DOHH2 (cell line): Measurements from ENCODE around the gene P2RY14.
"Not testable (repeated sequence)": the region's sequence is repeated elsewhere in the genome, so short reads cannot be mapped to it uniquely, and the experiment has no call there.

Experiments used
- H3F3A ChIP-seq: fragments of 200-600 bp; sonication (generic), shearing (Covaris generic); 2 replicates; pipeline ENCODE4 v1.6.0; 2016; ENCODE audit warnings: antibody characterized with exemption, mild to moderate bottlenecking; ENCODE audit not compliant: control insufficient read depth, insufficient read depth
- H3K27ac ChIP-seq: fragments of 200-600 bp; sonication (generic); 2 replicates; pipeline ENCODE4 v1.5.1; 2014; ENCODE audit warnings: low read depth, mild to moderate bottlenecking, low read length, moderate library complexity
- H3K27me3 ChIP-seq: fragments of 200-600 bp; sonication (generic); 2 replicates; pipeline ENCODE4 v1.6.1; 2014; ENCODE audit warnings: mild to moderate bottlenecking, low read length, mixed read lengths; ENCODE audit not compliant: control insufficient read depth
- H3K36me3 ChIP-seq: fragments of 200-600 bp; sonication (generic); 2 replicates; pipeline ENCODE4 v1.6.1; 2014; ENCODE audit warnings: mild to moderate bottlenecking, low read length, moderate library complexity, mixed read lengths; ENCODE audit not compliant: control insufficient read depth
- H3K4me1 ChIP-seq: fragments of 200-600 bp; sonication (generic); 2 replicates; pipeline ENCODE4 v1.6.1; 2014; ENCODE audit warnings: mild to moderate bottlenecking, low read length, mixed read lengths; ENCODE audit not compliant: control insufficient read depth
- H3K4me2 ChIP-seq: fragments of 200-600 bp; sonication (generic); 2 replicates; pipeline ENCODE4 v1.6.0; 2014; ENCODE audit warnings: mild to moderate bottlenecking, low read length, moderate library complexity
- H3K4me3 ChIP-seq: fragments of 200-600 bp; sonication (generic); 2 replicates; pipeline ENCODE4 v1.5.1; 2014; ENCODE audit warnings: mild to moderate bottlenecking, low read length, mixed read lengths
- H3K79me2 ChIP-seq: fragments of 200-600 bp; sonication (generic); 2 replicates; pipeline ENCODE4 v1.6.1; 2014; ENCODE audit warnings: mild to moderate bottlenecking, low read length, mixed read lengths; ENCODE audit not compliant: control insufficient read depth
- H3K9me2 ChIP-seq: fragments of 200-600 bp; sonication (generic); replicated peaks from 2 replicates; pipeline ENCODE4 v1.6.1; 2014; ENCODE audit warnings: mild to moderate bottlenecking, low read length, mixed read lengths; ENCODE audit not compliant: control insufficient read depth
- H3K9me3 ChIP-seq: fragments of 200-600 bp; sonication (generic); 2 replicates; pipeline ENCODE4 v1.6.1; 2014; ENCODE audit warnings: antibody characterized with exemption, low read length, mixed read lengths; ENCODE audit not compliant: control insufficient read depth, insufficient read depth
- H4K20me1 ChIP-seq: fragments of 200-600 bp; sonication (generic); 2 replicates; pipeline ENCODE4 v1.6.0; 2014; ENCODE audit warnings: low read depth, mild to moderate bottlenecking, antibody characterized with exemption, low read length, moderate library complexity; ENCODE audit not compliant: control insufficient read depth, insufficient read depth
- EZH2phosphoT487 ChIP-seq: fragments of 200-600 bp; sonication (generic); IDR thresholded peaks from 2 replicates; pipeline ENCODE4 v1.6.1; 2017; ENCODE audit warnings: borderline replicate concordance, mild to moderate bottlenecking, antibody characterized with exemption, low read length, moderate library complexity, mixed read lengths
- TF ChIP-seq, protein P1 (sequence below): fragments of 200-600 bp; sonication (generic); IDR thresholded peaks from one replicate; pipeline ENCODE4 v1.5.1; 2014; ENCODE audit warnings: antibody characterized with exemption, mild to moderate bottlenecking, low read depth, low read length; ENCODE audit not compliant: poor library complexity, severe bottlenecking

The P2RY14 gene

DNA sequence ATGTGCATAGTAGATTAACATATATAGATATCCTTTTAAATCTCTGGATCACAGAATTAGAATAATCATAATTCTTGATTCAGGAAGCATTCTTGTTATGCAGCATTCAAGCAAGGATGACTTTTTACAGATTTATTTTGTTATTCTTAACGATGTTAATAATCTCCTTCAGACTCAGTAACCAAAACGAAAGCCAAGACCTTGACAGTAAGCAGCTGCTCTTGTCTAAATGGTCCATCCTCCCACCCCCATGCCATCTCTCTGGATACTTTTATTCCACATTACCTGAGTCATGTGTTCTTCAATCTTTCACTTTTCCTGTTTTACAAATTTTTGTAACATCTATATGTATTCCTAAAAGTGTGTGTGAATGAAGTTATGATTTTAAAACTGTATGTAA, 42.0 kb downstream of the P2RY14 start:
- Histone ChIP-seq H3K4me2 (no peak overlapping the region), H3K79me2 (no peaks in the 10 kb centered on the region), H3K9me3 (no peaks in the 10 kb centered on the region), H3K9me2 (no peaks in the 10 kb centered on the region), H3K36me3 (no peaks in the 10 kb centered on the region), H4K20me1 (no peaks in the 10 kb centered on the region), H3K4me1 (no peaks in the 10 kb centered on the region), H3K27me3 (no peaks in the 10 kb centered on the region), H3K27ac (no peak overlapping the region), H3F3A (no peaks in the 10 kb centered on the region), H3K4me3 (no peak overlapping the region)
- TF ChIP-seq EZH2phosphoT487 = no peak
- TF ChIP-seq, protein P1, sequence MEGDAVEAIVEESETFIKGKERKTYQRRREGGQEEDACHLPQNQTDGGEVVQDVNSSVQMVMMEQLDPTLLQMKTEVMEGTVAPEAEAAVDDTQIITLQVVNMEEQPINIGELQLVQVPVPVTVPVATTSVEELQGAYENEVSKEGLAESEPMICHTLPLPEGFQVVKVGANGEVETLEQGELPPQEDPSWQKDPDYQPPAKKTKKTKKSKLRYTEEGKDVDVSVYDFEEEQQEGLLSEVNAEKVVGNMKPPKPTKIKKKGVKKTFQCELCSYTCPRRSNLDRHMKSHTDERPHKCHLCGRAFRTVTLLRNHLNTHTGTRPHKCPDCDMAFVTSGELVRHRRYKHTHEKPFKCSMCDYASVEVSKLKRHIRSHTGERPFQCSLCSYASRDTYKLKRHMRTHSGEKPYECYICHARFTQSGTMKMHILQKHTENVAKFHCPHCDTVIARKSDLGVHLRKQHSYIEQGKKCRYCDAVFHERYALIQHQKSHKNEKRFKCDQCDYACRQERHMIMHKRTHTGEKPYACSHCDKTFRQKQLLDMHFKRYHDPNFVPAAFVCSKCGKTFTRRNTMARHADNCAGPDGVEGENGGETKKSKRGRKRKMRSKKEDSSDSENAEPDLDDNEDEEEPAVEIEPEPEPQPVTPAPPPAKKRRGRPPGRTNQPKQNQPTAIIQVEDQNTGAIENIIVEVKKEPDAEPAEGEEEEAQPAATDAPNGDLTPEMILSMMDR = no peak

DNA sequence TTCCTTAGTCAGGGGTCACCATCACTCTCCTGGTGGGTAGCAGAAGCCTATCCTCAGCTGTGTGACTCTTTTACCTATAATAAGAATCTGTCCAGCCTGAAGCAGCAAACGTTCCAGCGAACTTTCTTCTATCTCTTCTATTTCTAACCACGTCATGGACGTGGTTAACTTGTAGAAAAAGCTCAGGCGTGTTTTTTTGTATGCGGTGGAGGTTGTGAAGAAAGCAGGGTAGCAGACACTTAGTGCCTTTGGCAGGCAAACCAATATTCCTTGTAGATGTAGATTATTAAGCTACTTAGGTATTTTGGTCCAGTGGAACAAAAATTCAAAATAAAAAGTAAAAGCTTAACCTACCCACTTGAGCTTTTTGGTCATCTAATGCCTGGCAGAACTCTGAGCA, 43.5 kb downstream of the P2RY14 start:
- Histone ChIP-seq H3K9me3 (no peaks in the 10 kb centered on the region), H3K4me3 (no peak overlapping the region), H3K27ac (no peak overlapping the region), H4K20me1 (no peaks in the 10 kb centered on the region), H3K79me2 (no peaks in the 10 kb centered on the region), H3K4me1 (peaks cover 11% of the 10 kb centered on the region), H3F3A (no peaks in the 10 kb centered on the region), H3K27me3 (no peaks in the 10 kb centered on the region), H3K36me3 (no peaks in the 10 kb centered on the region), H3K9me2 (no peaks in the 10 kb centered on the region), H3K4me2 (no peak overlapping the region)
- TF ChIP-seq, protein P1 = no peak
- TF ChIP-seq EZH2phosphoT487 = no peak

DNA sequence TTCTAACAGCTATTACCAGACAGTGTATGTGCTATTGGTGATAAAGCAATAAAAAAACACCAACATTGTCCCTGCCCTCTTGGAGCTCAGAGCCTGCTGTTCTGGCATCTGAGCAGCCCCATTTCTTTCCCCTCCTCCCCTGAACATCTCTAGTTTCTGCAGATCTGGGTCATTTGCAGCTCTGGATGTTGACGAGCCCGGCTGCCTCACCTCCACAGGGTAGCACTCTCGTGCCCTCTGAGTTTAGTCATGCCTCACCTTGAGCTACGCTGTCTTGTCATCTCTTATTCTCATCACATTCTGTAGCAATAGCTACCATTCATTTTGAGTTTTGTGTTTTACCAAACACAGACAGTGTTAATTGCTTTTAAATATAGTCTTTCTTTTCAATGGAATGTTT, 45.4 kb downstream of the P2RY14 start:
- no peaks in the 10 kb centered on the region for H3K27me3 ChIP-seq
- no peaks in the 10 kb centered on the region for H3K36me3 ChIP-seq
- no peaks in the 10 kb centered on the region for H3F3A ChIP-seq
- H3K4me2 ChIP-seq = no peak overlapping the region
- H3K9me3 ChIP-seq = no peaks in the 10 kb centered on the region
- peaks cover 20% of the 10 kb centered on the region for H3K4me1 ChIP-seq
- no peak overlapping the region for H3K4me3 ChIP-seq
- H3K9me2 ChIP-seq = no peaks in the 10 kb centered on the region
- H4K20me1 ChIP-seq = no peaks in the 10 kb centered on the region
- TF ChIP-seq EZH2phosphoT487 = no peak
- TF ChIP-seq, protein P1 = no peak
- H3K27ac ChIP-seq = no peak overlapping the region
- H3K79me2 ChIP-seq = no peaks in the 10 kb centered on the region

DNA sequence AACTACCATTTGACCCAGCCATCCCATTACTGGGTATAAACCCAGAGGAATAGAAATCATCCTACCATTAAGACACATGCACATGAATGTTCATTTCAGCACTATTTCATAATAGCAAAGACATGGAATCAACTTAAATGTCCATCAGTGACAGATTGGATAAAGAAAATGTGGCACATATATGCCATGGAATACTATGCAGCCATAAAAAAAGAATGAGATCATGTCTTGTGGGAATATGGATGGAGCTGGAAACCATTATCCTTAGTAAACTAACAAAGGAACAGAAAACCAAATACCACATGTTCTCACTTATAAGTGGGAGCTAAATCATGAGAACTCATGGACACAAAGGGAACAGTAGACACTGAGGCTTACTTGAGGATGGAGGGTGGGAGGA, 45.9 kb downstream of the P2RY14 start:
- H3K27ac ChIP-seq, H3K79me2 ChIP-seq, H3K4me3 ChIP-seq, H3F3A ChIP-seq, H4K20me1 ChIP-seq, H3K9me3 ChIP-seq, H3K27me3 ChIP-seq, H3K4me2 ChIP-seq, H3K9me2 ChIP-seq, H3K36me3 ChIP-seq: not testable (repeated sequence)
- peaks cover 22% of the 10 kb centered on the region for H3K4me1 ChIP-seq
